WERI-Rb-1 (cell line): Measurements from ENCODE around the gene FUT2.

Experiments
- DNase-seq: peaks from one replicate; pipeline ENCODE4 v3.0.0-alpha.2; 2020
- H3K27ac ChIP-seq: fragments of 250-450 bp; sonication (Bioruptor Pico); 2 replicates; pipeline ENCODE4 v1.5.1; 2020; ENCODE audit warnings: mild to moderate bottlenecking, moderate library complexity
- H3K27me3 ChIP-seq: fragments of 250-450 bp; sonication (Bioruptor Pico); 2 replicates; pipeline ENCODE4 v1.5.1; 2021; ENCODE audit warnings: mild to moderate bottlenecking, low read depth, moderate library complexity; ENCODE audit not compliant: insufficient read depth, severe bottlenecking
- H3K36me3 ChIP-seq: fragments of 250-450 bp; sonication (Bioruptor Pico); 2 replicates; pipeline ENCODE4 v1.5.1; 2020; ENCODE audit warnings: mild to moderate bottlenecking, moderate library complexity
- H3K4me3 ChIP-seq: 2 replicates; pipeline ENCODE4 v1.5.1; 2011; ENCODE audit warnings: low read depth, mild to moderate bottlenecking, control low read depth, low read length
- H3K9me3 ChIP-seq: fragments of 250-450 bp; sonication (Bioruptor Pico); 2 replicates; pipeline ENCODE4 v1.5.1; 2021; ENCODE audit warnings: mild to moderate bottlenecking, moderate library complexity; ENCODE audit not compliant: severe bottlenecking
- TF ChIP-seq, protein P1 (sequence below): IDR thresholded peaks from 2 replicates; pipeline ENCODE4 v1.5.1; 2011; ENCODE audit warnings: low read depth, mild to moderate bottlenecking, control low read depth, inconsistent platforms, low read length

FUT2 gene

GRCh38 chr19:48702701-48703100 lies 6.9 kb downstream of the FUT2 start:
- H3K36me3 ChIP-seq, result no peaks in the 10 kb centered on the region
- no peaks in the 10 kb centered on the region for H3K9me3 ChIP-seq
- TF ChIP-seq, protein P1, sequence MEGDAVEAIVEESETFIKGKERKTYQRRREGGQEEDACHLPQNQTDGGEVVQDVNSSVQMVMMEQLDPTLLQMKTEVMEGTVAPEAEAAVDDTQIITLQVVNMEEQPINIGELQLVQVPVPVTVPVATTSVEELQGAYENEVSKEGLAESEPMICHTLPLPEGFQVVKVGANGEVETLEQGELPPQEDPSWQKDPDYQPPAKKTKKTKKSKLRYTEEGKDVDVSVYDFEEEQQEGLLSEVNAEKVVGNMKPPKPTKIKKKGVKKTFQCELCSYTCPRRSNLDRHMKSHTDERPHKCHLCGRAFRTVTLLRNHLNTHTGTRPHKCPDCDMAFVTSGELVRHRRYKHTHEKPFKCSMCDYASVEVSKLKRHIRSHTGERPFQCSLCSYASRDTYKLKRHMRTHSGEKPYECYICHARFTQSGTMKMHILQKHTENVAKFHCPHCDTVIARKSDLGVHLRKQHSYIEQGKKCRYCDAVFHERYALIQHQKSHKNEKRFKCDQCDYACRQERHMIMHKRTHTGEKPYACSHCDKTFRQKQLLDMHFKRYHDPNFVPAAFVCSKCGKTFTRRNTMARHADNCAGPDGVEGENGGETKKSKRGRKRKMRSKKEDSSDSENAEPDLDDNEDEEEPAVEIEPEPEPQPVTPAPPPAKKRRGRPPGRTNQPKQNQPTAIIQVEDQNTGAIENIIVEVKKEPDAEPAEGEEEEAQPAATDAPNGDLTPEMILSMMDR, result no peak
- no peak overlapping the region for H3K27ac ChIP-seq
- DNase-seq, result no peak
- no peak overlapping the region for H3K4me3 ChIP-seq
- H3K27me3 ChIP-seq, result no peaks in the 10 kb centered on the region

DNA sequence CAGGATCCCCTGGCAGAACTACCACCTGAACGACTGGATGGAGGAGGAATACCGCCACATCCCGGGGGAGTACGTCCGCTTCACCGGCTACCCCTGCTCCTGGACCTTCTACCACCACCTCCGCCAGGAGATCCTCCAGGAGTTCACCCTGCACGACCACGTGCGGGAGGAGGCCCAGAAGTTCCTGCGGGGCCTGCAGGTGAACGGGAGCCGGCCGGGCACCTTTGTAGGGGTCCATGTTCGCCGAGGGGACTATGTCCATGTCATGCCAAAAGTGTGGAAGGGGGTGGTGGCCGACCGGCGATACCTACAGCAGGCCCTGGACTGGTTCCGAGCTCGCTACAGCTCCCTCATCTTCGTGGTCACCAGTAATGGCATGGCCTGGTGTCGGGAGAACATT lies 7.5 kb downstream of the FUT2 start:
- DNase-seq, result no peak
- Histone ChIP-seq H3K9me3 (no peaks in the 10 kb centered on the region), H3K36me3 (no peaks in the 10 kb centered on the region), H3K27me3 (no peaks in the 10 kb centered on the region), H3K27ac (no peak overlapping the region), H3K4me3 (no peak overlapping the region)
- TF ChIP-seq, protein P1, result no peak

GRCh38 chr19:48705431-48705830 lies 9.7 kb downstream of the FUT2 start:
- TF ChIP-seq, protein P1, result no peak
- no peaks in the 10 kb centered on the region for H3K27me3 ChIP-seq
- H3K4me3 ChIP-seq, result no peak overlapping the region
- no peak for DNase-seq
- no peaks in the 10 kb centered on the region for H3K9me3 ChIP-seq
- no peak overlapping the region for H3K27ac ChIP-seq
- no peaks in the 10 kb centered on the region for H3K36me3 ChIP-seq

DNA sequence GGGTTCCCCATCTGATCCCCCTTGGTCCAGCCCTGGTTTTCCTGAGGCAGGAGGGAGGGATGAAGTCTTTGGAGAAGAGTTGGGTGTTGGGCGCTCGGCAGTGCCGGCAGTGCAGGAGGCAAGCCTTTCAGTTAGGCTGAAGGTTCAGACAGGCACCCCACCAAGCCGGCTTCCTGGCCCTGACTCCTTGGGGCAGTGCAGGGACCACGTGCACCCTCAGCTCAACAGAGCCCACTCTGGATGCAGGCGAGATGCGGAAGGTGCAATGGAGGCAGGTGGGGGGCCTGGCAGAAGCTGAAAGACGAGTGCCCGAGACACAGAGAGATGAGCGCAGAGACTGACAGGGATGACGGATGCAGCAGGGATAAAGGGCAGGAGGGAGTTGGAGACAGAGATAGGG lies 12.7 kb downstream of the FUT2 start:
- Histone ChIP-seq H3K36me3 (no peaks in the 10 kb centered on the region), H3K27me3 (no peaks in the 10 kb centered on the region), H3K9me3 (no peaks in the 10 kb centered on the region), H3K27ac (no peak overlapping the region), H3K4me3 (no peak overlapping the region)
- DNase-seq, result no peak
- TF ChIP-seq, protein P1, result no peak

GRCh38 chr19:48711106-48711662 lies 15.4 kb downstream of the FUT2 start:
- Histone ChIP-seq H3K36me3 (no peaks in the 10 kb centered on the region), H3K9me3 (no peaks in the 10 kb centered on the region), H3K4me3 (no peak overlapping the region), H3K27me3 (no peaks in the 10 kb centered on the region), H3K27ac (no peak overlapping the region)
- no peak for DNase-seq
- TF ChIP-seq, protein P1, result no peak
